ENCODE measurements around the gene FGFBP2.

GRCh38 chr4:15955670-15956069 lies 7.3 kb downstream of the FGFBP2 start:
- TF ChIP-seq CTCF (IDR thresholded peaks at IDR 0.05; ENCODE audit: low read length) (no peak), EZH2 (optimal IDR thresholded peaks at IDR 0.05; ENCODE audit: low read depth, low read length) (no peak), EZH2phosphoT487 (IDR thresholded peaks at IDR 0.05; ENCODE audit: low read length) (no peak)

Data from MM.1S (cell line).